Activated T-helper 2 cell treated with anti-CD3 and anti-CD28 coated beads, Interferon-gamma antibody, Interleukin-2, Interleukin-4, amounts not matched to agents 10 μg/mL and 5 μg/mL and 100 μg/mL, durations not matched to agents 14 hours and 24 hours and 36 hours (primary cell): Measurements from ENCODE around the gene C18orf63. TPM values are rescaled to one million over a fixed set of nuclear protein-coding genes. Genes with fewer than 3 reads are reported as not detected.

Source experiments
- DNase-seq: peaks from one replicate; pipeline ENCODE4 v3.0.0; 2021; ENCODE audit warnings: low spot score
- H3K27ac Mint-ChIP-seq: one replicate; pipeline ENCODE4 v1.8.0; 2021; ENCODE audit warnings: mixed read lengths
- H3K27me3 Mint-ChIP-seq: one replicate; pipeline ENCODE4 v1.8.0; 2021; ENCODE audit warnings: low read depth, mixed read lengths
- H3K36me3 Mint-ChIP-seq: one replicate; pipeline ENCODE4 v1.8.0; 2021; ENCODE audit warnings: low read depth, mixed read lengths
- H3K4me1 Mint-ChIP-seq: one replicate; pipeline ENCODE4 v1.8.0; 2021; ENCODE audit warnings: low read depth, mixed read lengths
- H3K4me3 Mint-ChIP-seq: one replicate; pipeline ENCODE4 v1.8.0; 2021; ENCODE audit warnings: low read depth, mild to moderate bottlenecking, moderate library complexity, mixed read lengths
- H3K9me3 Mint-ChIP-seq: one replicate; pipeline ENCODE4 v1.8.0; 2021; ENCODE audit warnings: mixed read lengths
- intact Hi-C: fragments of 100-400 bp; cut with micrococcal nuclease; formaldehyde crosslinking; loops from one replicate; pipeline ENCODE4 v1.15.1; 2023
- total RNA-seq: library from RNA; stranded (reverse); gene quantifications from 2 replicates; pipeline ENCODE4 v1.2.3, GENCODE V29; 2022

The C18orf63 gene
- total RNA-seq, 1 donor from 2014 or later: not detected

- no peak for DNase-seq
- intact Hi-C loops: no loop called here
- Mint-ChIP-seq H3K36me3 (no peaks in the 10 kb centered on the region), H3K4me1 (peaks cover 14% of the 10 kb centered on the region), H3K27me3 (peaks cover 50% of the 10 kb centered on the region), H3K4me3 (no peak overlapping the region), H3K9me3 (no peaks in the 10 kb centered on the region), H3K27ac (no peak overlapping the region)
Measured at GRCh38 chr18:74395006-74395405, 79.4 kb downstream of the C18orf63 start.

- peaks cover 9% of the 10 kb centered on the region for H3K4me1 Mint-ChIP-seq
- DNase-seq: no peak
- no peak overlapping the region for H3K27ac Mint-ChIP-seq
- H3K27me3 Mint-ChIP-seq: peaks cover 49% of the 10 kb centered on the region
- no peaks in the 10 kb centered on the region for H3K9me3 Mint-ChIP-seq
- no peak overlapping the region for H3K4me3 Mint-ChIP-seq
- H3K36me3 Mint-ChIP-seq: no peaks in the 10 kb centered on the region
- intact Hi-C loops: no loop called here
Measured at GRCh38 chr18:74395648-74396154, 80.1 kb downstream of the C18orf63 start.

DNA sequence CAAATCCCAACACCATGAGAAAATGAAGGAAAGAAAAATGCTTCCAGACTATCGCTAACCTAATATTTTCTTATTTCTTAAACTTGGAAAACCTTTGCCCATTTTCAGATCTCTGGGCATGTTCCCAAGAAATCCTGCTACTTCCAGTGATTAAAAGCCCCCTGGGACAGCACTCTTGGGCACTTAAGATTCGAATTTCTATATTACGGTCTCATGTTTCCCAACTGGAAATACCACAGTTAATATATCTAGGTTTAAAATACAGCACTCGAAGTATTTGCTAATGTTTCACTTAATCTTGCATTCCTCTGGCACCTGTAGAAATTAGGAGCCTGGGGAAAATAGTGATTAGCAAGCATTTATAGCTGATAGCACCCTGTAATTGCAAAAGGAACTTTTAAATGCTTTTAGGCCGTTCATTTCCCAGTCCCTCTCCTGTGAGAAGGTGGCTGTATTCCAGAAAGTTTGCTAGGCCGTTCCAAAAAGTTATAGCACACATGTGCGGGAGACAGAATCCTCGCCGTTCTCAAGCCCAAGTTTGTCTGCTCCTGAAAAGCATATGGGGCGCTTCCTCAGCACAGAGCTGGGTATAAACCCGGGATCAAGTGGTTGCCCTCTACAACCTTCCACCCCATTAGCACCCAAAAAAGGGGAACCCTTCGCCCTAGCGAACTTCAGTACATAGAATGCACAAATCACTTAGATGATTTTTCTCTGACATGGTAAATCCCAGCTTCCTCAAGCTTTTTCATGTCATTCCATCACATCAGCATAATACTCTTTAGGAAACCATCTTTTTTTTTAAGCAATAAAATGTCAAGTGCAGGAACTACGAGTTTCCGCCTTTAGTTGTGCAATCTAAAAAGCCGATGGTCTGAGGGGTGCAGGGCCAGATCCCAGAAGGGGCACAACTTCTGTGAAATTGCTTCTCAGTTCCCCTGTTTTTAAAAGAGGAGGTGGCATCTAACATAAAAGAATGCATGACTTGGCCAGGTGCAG lies 80.8 kb downstream of the C18orf63 start:
- Mint-ChIP-seq H3K4me1 (peaks cover 3% of the 10 kb centered on the region), H3K27me3 (peaks cover 51% of the 10 kb centered on the region), H3K27ac (no peak overlapping the region), H3K36me3 (no peaks in the 10 kb centered on the region), H3K9me3 (no peaks in the 10 kb centered on the region), H3K4me3 (no peak overlapping the region)
- intact Hi-C loops: no loop called here
- no peak for DNase-seq

DNA sequence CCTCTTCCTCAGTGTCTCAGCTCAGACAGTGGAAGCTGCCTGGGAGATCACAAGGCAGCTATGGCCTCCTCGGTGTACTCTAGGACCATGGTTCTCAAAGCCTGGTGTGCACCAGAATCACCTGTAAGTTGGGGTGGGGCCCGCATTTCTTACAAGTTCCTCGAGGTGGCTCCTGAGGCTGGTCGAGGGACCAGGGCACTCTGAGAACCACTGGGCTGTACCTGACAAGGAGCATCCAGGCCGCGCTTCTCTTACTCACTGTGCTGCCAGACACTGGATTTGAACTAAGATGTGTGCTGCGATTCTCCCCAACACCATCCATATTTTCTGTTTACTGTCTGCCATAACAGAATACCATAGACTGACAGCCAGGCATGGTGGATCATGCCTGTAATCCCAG lies 81.9 kb downstream of the C18orf63 start:
- intact Hi-C loops: no loop called here
- Mint-ChIP-seq H3K27ac (no peak overlapping the region), H3K9me3 (no peaks in the 10 kb centered on the region), H3K36me3 (no peaks in the 10 kb centered on the region), H3K27me3 (peaks cover 46% of the 10 kb centered on the region), H3K4me1 (peaks cover 3% of the 10 kb centered on the region), H3K4me3 (no peak overlapping the region)
- no peak for DNase-seq

- intact Hi-C loops: no loop called here
- Mint-ChIP-seq H3K9me3 (no peaks in the 10 kb centered on the region), H3K4me3 (no peak overlapping the region), H3K36me3 (no peaks in the 10 kb centered on the region), H3K27me3 (peaks cover 34% of the 10 kb centered on the region), H3K4me1 (peaks cover 3% of the 10 kb centered on the region), H3K27ac (no peak overlapping the region)
- DNase-seq: no peak
Measured at GRCh38 chr18:74399091-74399887, 83.7 kb downstream of the C18orf63 start.

GRCh38 chr18:74400813-74401212 lies 85.2 kb downstream of the C18orf63 start:
- intact Hi-C loops: no loop called here
- no peak overlapping the region for H3K4me3 Mint-ChIP-seq
- H3K9me3 Mint-ChIP-seq: no peaks in the 10 kb centered on the region
- peaks cover 22% of the 10 kb centered on the region for H3K27me3 Mint-ChIP-seq
- H3K36me3 Mint-ChIP-seq: no peaks in the 10 kb centered on the region
- peaks cover 3% of the 10 kb centered on the region for H3K4me1 Mint-ChIP-seq
- no peak for DNase-seq
- H3K27ac Mint-ChIP-seq: no peak overlapping the region

GRCh38 chr18:74402806-74403433 lies 87.3 kb downstream of the C18orf63 start:
- no peak overlapping the region for H3K4me3 Mint-ChIP-seq
- no peak for DNase-seq
- H3K27ac Mint-ChIP-seq: no peak overlapping the region
- no peaks in the 10 kb centered on the region for H3K36me3 Mint-ChIP-seq
- peaks cover 10% of the 10 kb centered on the region for H3K4me1 Mint-ChIP-seq
- intact Hi-C loops: no loop called here
- peaks cover 16% of the 10 kb centered on the region for H3K27me3 Mint-ChIP-seq
- H3K9me3 Mint-ChIP-seq: peaks cover 5% of the 10 kb centered on the region

GRCh38 chr18:74407888-74408287 lies 92.2 kb downstream of the C18orf63 start:
- no peaks in the 10 kb centered on the region for H3K36me3 Mint-ChIP-seq
- peak overlapping the region; percentile 77 for H3K27ac Mint-ChIP-seq
- H3K4me1 Mint-ChIP-seq: peaks cover 27% of the 10 kb centered on the region
- DNase-seq: no peak
- intact Hi-C loops: loop anchor here (5.0 kb wide), 1 partner anchor 36 kb away; no protein-coding TSS in a partner anchor
- peaks cover 4% of the 10 kb centered on the region for H3K27me3 Mint-ChIP-seq
- peaks cover 5% of the 10 kb centered on the region for H3K9me3 Mint-ChIP-seq
- peak overlapping the region; percentile 53 for H3K4me3 Mint-ChIP-seq

Other genes starting within 250 kb of the C18orf63 start
- 0.91 and 1.1 TPM in 2 replicates for gene FBXO15, start 168.0 kb upstream of the C18orf63 start, total RNA-seq
- 48.3 and 50.0 TPM in 2 replicates for gene TIMM21, start 167.3 kb upstream of the C18orf63 start, total RNA-seq
- 36.8 and 37.9 TPM in 2 replicates for gene CYB5A, start 23.9 kb upstream of the C18orf63 start, total RNA-seq
- gene DIPK1C, start 141.5 kb downstream of the C18orf63 start, total RNA-seq: not detected in 2 replicates
- gene CNDP2, start 180.5 kb downstream of the C18orf63 start, total RNA-seq: 158 and 166 TPM in 2 replicates
- 0.09 TPM in 2 replicates for gene CNDP1, start 218.7 kb downstream of the C18orf63 start, total RNA-seq